ENCODE data around the gene LKAAEAR1. TPM values are rescaled to one million over a fixed set of nuclear protein-coding genes. Genes with fewer than 3 reads are reported as not detected.
A peak's percentile ranks its signal among the peaks of the same experiment; 100 is the strongest.

LKAAEAR1 gene
- total and polyA plus RNA-seq, 2 of the 13 experiments (the other 11 are each of a cell fraction or from before 2014, with no cell fraction given): not detected

DNA sequence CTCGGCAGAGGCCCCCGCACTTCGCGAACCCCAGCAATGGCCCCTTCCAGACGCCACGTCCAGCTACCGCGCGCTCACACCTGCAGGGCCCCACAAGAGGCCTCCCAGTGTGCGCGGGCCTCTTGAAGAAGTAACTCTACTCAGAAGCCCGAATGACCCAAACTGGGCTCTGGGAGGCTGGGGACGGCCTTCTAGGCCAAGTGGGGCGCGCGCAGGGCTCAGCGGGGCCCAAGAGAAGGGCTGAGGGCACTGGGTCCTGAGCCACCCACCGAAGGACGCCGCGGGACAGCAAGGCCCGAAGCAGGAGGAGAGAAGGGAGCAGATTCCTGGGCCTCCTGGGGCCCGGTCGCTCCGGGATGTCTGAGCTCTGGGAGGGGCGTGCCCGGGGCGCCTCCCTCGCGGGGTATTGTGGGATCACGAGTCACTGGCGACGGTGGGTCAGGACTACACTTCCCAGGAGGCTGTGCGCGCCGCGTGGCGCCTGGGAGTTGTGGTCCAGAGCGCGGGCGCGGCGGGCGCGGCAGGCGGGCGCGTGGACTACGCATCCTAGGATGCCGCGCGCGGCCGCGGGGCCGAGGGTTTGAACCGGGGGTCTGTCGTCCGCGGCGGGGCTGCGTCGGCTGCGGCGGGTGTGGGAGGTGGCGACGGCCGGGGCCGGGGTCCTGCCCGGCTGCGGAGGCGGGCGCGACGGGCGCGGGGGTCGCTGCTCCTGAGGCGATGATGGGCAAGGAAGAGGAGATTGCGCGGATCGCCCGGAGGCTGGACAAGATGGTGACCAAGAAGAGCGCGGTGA, 21.4 kb downstream of the LKAAEAR1 start, which contains the start of gene TCEA2 (continued):
- no peak; the same call in 1 of the 2 replicates for TF ChIP-seq ZNF142 (CRISPR knock-in tag; IDR thresholded peaks at IDR 0.05)
- TF ChIP-seq FOXA3 (CRISPR knock-in tag; IDR thresholded peaks at IDR 0.05): peak; percentile 72
- peak; percentile 60 for TF ChIP-seq ZNF235 (CRISPR knock-in tag; IDR thresholded peaks at IDR 0.05; ENCODE audit: borderline replicate concordance)
- TF ChIP-seq CCAR2 (optimal IDR thresholded peaks at IDR 0.05; ENCODE audit: low read depth, low read length): no peak
- TF ChIP-seq, protein P1, sequence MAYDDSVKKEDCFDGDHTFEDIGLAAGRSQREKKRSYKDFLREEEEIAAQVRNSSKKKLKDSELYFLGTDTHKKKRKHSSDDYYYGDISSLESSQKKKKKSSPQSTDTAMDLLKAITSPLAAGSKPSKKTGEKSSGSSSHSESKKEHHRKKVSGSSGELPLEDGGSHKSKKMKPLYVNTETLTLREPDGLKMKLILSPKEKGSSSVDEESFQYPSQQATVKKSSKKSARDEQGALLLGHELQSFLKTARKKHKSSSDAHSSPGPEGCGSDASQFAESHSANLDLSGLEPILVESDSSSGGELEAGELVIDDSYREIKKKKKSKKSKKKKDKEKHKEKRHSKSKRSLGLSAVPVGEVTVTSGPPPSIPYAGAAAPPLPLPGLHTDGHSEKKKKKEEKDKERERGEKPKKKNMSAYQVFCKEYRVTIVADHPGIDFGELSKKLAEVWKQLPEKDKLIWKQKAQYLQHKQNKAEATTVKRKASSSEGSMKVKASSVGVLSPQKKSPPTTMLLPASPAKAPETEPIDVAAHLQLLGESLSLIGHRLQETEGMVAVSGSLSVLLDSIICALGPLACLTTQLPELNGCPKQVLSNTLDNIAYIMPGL (CRISPR knock-in tag; IDR thresholded peaks at IDR 0.05; ENCODE audit: borderline replicate concordance in 1 of 2, low read depth in 1 of 2): peak; percentile 67 to 88; a peak in 3 of 4 replicates
- TF ChIP-seq ZNF3 (CRISPR knock-in tag; IDR thresholded peaks at IDR 0.05): 0 out of 2 replicates have a peak, but pooled peaks have one; percentile 48
- TF ChIP-seq TEAD2 (CRISPR knock-in tag; IDR thresholded peaks at IDR 0.05): no peak
- peak; percentile 98 for TF ChIP-seq KDM2A (CRISPR knock-in tag; IDR thresholded peaks at IDR 0.05; ENCODE audit: borderline replicate concordance, low read depth)
- TF ChIP-seq HNF4G (IDR thresholded peaks at IDR 0.05; ENCODE audit: borderline replicate concordance, low read depth, low read length): peak; percentile 55; the same call in 1 of the 2 replicates
- TF ChIP-seq HNF4G (CRISPR knock-in tag; IDR thresholded peaks at IDR 0.05; ENCODE audit: borderline replicate concordance, low read depth): no peak; the same call in none of the 2 replicates
- TF ChIP-seq MEIS2 (CRISPR knock-in tag; IDR thresholded peaks at IDR 0.05): peak; percentile 45
- TF ChIP-seq KLF11 (CRISPR knock-in tag; IDR thresholded peaks at IDR 0.05): peak; percentile 90; the same call in 1 of the 2 replicates
- TF ChIP-seq SMARCE1 (IDR thresholded peaks at IDR 0.05; ENCODE audit: borderline replicate concordance): no peak
- peak; percentile 89 for TF ChIP-seq KMT2B (CRISPR knock-in tag; IDR thresholded peaks at IDR 0.05)
- TF ChIP-seq PCBP2 (optimal IDR thresholded peaks at IDR 0.05; ENCODE audit: low read depth, low read length, poor library complexity, severe bottlenecking): no peak
- TF ChIP-seq ZSCAN31 (CRISPR knock-in tag; IDR thresholded peaks at IDR 0.05; ENCODE audit: low read depth): peak; percentile 93
- TF ChIP-seq KMT2A (CRISPR knock-in tag; IDR thresholded peaks at IDR 0.05): peak; percentile 80; the same call in 1 of the 2 replicates
- TF ChIP-seq, protein P2, sequence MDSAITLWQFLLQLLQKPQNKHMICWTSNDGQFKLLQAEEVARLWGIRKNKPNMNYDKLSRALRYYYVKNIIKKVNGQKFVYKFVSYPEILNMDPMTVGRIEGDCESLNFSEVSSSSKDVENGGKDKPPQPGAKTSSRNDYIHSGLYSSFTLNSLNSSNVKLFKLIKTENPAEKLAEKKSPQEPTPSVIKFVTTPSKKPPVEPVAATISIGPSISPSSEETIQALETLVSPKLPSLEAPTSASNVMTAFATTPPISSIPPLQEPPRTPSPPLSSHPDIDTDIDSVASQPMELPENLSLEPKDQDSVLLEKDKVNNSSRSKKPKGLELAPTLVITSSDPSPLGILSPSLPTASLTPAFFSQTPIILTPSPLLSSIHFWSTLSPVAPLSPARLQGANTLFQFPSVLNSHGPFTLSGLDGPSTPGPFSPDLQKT (CRISPR knock-in tag; IDR thresholded peaks at IDR 0.05; ENCODE audit: borderline replicate concordance): peak; percentile 95; the same call in 1 of the 2 replicates
- peak; percentile 90; the same call in 1 of the 2 replicates for TF ChIP-seq BRCA1 (CRISPR knock-in tag; IDR thresholded peaks at IDR 0.05)
- TF ChIP-seq ZNF891 (CRISPR knock-in tag; IDR thresholded peaks at IDR 0.05): peak; percentile 96; the same call in 1 of the 2 replicates
- TF ChIP-seq NFIC (IDR thresholded peaks at IDR 0.05; ENCODE audit: low read length): no peak

Measured in HepG2 (cell line).